GM18505 (cell line): Measurements from ENCODE around the gene ABCA12.
"Not testable (repeated sequence)": the region's sequence is repeated elsewhere in the genome, so short reads cannot be mapped to it uniquely, and the experiment has no call there.

Source experiments
- ATAC-seq: cut with Tn5 transposase; IDR thresholded peaks from one replicate; pipeline ENCODE4 v1.9.1; 2021; ENCODE audit not compliant: unreplicated experiment
- POLR2A ChIP-seq: IDR thresholded peaks from 4 replicates; pipeline ENCODE4 v1.6.1; 2011; ENCODE audit warnings: borderline replicate concordance; ENCODE audit not compliant: insufficient read depth, insufficient read length; ENCODE audit errors: extremely low read depth

The ABCA12 gene, protein sequence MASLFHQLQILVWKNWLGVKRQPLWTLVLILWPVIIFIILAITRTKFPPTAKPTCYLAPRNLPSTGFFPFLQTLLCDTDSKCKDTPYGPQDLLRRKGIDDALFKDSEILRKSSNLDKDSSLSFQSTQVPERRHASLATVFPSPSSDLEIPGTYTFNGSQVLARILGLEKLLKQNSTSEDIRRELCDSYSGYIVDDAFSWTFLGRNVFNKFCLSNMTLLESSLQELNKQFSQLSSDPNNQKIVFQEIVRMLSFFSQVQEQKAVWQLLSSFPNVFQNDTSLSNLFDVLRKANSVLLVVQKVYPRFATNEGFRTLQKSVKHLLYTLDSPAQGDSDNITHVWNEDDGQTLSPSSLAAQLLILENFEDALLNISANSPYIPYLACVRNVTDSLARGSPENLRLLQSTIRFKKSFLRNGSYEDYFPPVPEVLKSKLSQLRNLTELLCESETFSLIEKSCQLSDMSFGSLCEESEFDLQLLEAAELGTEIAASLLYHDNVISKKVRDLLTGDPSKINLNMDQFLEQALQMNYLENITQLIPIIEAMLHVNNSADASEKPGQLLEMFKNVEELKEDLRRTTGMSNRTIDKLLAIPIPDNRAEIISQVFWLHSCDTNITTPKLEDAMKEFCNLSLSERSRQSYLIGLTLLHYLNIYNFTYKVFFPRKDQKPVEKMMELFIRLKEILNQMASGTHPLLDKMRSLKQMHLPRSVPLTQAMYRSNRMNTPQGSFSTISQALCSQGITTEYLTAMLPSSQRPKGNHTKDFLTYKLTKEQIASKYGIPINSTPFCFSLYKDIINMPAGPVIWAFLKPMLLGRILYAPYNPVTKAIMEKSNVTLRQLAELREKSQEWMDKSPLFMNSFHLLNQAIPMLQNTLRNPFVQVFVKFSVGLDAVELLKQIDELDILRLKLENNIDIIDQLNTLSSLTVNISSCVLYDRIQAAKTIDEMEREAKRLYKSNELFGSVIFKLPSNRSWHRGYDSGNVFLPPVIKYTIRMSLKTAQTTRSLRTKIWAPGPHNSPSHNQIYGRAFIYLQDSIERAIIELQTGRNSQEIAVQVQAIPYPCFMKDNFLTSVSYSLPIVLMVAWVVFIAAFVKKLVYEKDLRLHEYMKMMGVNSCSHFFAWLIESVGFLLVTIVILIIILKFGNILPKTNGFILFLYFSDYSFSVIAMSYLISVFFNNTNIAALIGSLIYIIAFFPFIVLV (N-terminal part only)

GRCh38 chr2:215138479-215138878 lies at the start of gene ABCA12:
ABCA12 (minus strand) TSS chr2:215138626; CDS start chr2:215138208, 418 bp downstream.
- no peak for TF ChIP-seq POLR2A
- no peak for ATAC-seq

DNA sequence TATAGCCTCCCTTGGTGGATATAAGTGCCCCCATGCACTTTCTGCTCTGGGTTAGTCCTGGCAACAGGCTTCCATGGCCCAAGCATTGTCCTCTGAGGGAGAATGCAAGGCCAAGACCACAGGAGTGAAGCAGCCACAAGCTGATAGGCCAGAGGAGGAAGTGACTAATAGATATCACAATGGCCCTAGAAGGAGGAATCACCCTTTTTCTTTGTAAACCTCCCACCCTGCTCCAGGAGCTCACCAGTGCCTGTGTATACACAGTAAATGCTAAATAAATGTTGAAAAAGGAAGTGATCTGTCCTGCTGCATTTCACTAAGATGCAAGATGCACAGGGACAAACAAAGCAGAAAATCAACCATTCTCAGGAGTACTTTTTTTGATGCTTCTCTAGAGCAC lies 49.7 kb upstream of the ABCA12 start:
- no peak for TF ChIP-seq POLR2A
- ATAC-seq, result no peak

- no peak for ATAC-seq
- no peak for TF ChIP-seq POLR2A
Measured at GRCh38 chr2:215186021-215186420, 47.6 kb upstream of the ABCA12 start.

DNA sequence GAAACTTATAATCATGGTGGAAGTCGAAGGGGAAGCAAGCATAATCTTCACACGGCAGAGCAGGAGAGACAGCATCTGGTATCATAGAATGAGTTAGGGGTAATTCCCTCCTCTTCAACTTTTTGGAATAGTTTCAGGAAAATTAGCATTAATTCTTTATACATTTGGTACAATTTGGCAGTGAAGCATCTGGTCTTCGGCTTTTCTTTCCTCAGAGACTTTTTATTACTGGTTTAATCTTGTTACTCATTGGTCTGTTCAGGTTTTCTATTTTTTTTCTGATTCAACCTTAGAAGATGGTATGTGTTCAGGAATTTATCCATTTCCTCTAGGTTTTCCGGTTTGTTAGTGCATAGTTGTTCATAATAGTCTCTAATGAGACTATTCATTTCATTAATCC lies 39.7 kb upstream of the ABCA12 start:
- no peak for ATAC-seq

GRCh38 chr2:215171796-215172195 lies 33.4 kb upstream of the ABCA12 start:
- ATAC-seq, result no peak
- no peak for TF ChIP-seq POLR2A

More for the DNA sequence above, 39.7 kb upstream of the ABCA12 start:
- TF ChIP-seq POLR2A, result no peak

GRCh38 chr2:215171151-215171550 lies 32.7 kb upstream of the ABCA12 start:
- no peak for TF ChIP-seq POLR2A
- peak; percentile 80 for ATAC-seq

DNA sequence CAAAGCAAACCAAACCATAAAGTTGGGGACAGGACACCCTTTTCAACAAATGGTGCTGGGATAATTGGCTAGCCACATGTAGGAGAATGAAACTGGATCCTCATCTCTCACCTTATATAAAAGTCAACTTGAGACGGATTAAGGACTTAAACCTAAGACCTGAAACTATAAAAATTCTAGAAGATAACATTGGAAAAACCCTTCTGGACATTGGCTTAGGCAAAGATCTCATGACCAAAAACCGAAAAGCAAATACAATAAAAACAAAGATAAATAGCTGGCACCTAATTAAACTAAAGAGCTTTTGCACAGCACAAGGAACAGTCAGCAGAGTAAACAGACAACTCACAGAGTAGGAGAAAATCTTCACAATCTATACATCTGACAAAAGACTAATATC lies 28.1 kb upstream of the ABCA12 start:
- not testable (repeated sequence) for ATAC-seq

- ATAC-seq, result not testable (repeated sequence)
Measured at GRCh38 chr2:215163319-215163718, 24.9 kb upstream of the ABCA12 start.

DNA sequence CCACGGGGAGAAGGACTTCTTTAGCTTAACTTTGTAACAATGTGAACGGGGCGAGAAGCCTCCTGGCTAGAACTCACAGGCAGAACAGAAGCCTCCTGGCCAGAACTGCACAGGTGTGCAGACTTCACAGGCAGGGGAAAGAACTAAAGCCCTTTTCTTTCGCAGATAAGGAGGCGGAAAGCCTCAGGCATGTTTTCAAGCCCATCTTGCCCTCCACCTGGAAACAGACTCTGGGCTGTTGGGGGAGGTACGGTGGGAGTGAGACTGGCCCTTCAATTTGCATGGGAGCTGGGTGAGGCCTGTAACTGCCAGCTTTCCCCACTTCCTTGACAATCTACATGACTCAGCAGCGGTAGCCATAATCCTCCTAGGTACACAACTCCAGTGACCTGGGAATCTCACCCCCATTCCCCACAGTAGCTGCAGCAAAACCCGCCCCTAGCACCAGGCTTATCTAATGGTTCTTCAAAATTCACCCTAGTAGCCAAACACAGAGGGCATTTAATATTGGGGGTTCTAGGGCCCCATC lies 22.9 kb upstream of the ABCA12 start:
- ATAC-seq, result no peak
- no peak for TF ChIP-seq POLR2A

DNA sequence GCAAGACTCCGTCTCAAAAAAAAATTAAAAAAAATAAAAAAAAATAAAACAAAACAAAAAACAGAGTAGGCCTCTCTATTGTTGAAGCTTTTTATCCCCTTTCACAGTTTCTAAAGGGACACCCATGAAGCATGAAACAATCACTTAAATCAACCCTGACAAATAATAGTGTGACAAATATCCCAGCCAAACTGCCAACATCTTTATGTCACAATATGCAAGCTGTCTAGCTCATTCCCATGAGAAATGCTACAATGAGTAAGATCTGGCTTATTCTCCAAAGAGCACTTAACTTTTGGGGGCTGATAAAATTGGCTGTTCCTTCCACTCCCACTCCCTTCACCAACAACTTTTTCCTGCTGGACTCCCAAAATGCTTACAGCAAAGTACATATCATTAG lies 21.7 kb upstream of the ABCA12 start:
- ATAC-seq, result no peak
- no peak for TF ChIP-seq POLR2A

DNA sequence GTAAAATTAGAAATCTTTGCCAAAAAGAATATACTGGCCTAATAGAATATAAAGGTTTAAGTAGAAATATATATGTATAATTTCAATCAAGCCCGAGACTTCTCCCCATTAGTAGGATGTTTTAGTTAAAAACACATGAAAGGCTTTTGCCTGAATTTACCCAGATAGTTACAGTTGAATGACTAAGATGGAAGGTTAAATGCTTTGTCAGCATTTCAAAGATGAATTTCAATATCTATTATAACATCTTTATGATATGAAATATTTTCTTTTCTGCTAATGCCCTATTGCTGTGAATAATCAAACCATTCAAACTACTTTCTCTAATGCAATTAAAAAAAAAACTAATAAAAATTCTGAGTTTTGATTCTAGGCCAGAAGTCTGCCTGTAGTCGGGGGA lies 18.0 kb upstream of the ABCA12 start:
- ATAC-seq, result no peak
- no peak for TF ChIP-seq POLR2A

DNA sequence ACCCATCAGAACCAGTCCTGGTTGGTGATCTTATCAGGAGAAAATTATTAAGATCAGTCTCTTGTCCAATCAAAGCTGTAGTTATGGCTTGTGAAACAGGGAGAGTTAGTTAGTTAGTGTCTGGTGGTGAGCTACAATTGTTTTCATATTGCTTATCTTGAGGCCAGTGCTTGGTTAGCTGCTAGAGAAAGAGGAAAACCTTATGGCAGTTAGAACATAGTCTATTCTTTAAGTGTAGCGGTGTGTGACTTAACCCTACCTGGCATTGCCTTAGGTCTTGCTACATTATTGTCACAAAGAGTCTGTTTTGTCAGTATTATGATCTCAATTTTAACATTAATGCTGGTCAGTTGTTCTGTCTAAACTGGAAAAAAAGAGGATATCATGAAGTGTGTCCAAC lies 11.5 kb upstream of the ABCA12 start:
- ATAC-seq, result no peak
- no peak for TF ChIP-seq POLR2A

DNA sequence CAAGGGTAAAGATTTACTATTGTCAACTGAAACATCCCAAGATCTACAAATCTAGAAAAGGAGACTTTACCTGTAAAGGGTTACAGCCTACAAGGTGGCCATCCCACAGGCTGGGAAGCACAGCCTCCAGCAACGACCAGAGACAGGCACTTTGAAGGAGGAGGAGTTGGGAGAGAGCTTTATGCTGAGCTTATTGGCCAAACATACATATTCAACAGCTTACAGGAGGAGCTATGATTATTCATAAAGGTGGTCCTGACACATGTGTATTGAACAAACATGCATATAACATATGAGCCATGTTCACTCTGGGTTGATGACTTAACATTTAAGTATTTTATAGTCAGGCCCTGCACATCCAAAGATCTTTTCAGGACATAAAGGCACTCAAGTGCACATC lies 11.1 kb upstream of the ABCA12 start:
- no peak for TF ChIP-seq POLR2A
- no peak for ATAC-seq
